Uterus (tissue), 2 donors: Measurements from ENCODE around the gene TTC31.

Experiments used
- POLR2A ChIP-seq, 2 donors: fragments of 450-650 bp; IDR thresholded peaks; one replicate each; pipeline ENCODE4 v1.6.1; 2016; ENCODE audit warnings: antibody characterized with exemption in 2 of 2, mild to moderate bottlenecking in 1 of 2, moderate library complexity in 1 of 2
- TF ChIP-seq, protein P1 (sequence below), 4 experiments: fragments of 200-600 bp in 2 of 4; fragments of 450-650 bp in 2 of 4; sonication (generic) in 2 of 4; IDR thresholded peaks; one replicate each; pipeline ENCODE4 v1.5.1; 2016 to 2019; ENCODE audit warnings: antibody characterized with exemption in 4 of 4, mild to moderate bottlenecking in 2 of 4, moderate library complexity in 1 of 4

DNA sequence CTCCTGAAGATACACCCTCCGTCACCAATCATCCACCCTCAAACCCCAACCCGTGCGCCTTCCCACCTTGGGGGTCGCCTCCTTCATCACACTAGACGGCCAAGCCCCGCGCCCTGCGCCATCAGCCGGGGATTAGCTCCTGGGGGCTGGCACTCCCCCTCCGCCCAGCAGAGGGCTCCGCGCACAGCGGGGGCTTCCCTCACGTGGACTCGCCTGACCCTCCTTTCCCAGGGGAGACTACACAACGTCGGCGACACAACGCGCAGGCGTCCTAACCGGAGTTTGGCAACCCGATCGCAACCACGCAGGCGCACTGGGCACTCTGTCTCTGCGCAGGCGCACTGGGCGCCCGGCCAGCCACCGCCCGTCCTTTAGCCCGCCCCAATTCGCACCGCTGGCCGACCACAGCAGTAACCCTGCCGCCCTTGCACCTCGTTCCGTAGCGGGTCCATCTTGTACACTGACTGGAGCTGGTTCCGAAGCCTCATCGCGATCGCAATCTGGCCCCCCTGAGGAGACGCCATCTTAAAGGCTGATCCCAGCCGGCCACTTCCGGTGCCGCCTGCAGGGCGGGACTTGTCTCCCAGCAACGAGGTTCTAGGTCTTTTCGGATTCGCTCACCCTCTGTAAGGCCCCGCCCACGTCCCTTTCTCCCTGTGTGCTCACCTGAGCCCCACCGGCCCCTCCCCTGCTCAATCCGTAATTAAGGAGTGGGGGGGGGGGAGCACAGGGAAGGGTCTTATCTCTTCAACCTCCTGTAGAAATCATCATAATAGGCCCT, 24.5 kb downstream of the TTC31 start, which contains the start of gene PCGF1:
- TF ChIP-seq, protein P1, sequence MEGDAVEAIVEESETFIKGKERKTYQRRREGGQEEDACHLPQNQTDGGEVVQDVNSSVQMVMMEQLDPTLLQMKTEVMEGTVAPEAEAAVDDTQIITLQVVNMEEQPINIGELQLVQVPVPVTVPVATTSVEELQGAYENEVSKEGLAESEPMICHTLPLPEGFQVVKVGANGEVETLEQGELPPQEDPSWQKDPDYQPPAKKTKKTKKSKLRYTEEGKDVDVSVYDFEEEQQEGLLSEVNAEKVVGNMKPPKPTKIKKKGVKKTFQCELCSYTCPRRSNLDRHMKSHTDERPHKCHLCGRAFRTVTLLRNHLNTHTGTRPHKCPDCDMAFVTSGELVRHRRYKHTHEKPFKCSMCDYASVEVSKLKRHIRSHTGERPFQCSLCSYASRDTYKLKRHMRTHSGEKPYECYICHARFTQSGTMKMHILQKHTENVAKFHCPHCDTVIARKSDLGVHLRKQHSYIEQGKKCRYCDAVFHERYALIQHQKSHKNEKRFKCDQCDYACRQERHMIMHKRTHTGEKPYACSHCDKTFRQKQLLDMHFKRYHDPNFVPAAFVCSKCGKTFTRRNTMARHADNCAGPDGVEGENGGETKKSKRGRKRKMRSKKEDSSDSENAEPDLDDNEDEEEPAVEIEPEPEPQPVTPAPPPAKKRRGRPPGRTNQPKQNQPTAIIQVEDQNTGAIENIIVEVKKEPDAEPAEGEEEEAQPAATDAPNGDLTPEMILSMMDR (IDR thresholded peaks at IDR 0.05), result peak in 2 of 4 experiments; percentile 37 to 39
- peak; percentile 7 to 60 for TF ChIP-seq POLR2A (IDR thresholded peaks at IDR 0.05)
